ENCODE measurements around the gene SLC17A2.

SLC17A2 gene, protein sequence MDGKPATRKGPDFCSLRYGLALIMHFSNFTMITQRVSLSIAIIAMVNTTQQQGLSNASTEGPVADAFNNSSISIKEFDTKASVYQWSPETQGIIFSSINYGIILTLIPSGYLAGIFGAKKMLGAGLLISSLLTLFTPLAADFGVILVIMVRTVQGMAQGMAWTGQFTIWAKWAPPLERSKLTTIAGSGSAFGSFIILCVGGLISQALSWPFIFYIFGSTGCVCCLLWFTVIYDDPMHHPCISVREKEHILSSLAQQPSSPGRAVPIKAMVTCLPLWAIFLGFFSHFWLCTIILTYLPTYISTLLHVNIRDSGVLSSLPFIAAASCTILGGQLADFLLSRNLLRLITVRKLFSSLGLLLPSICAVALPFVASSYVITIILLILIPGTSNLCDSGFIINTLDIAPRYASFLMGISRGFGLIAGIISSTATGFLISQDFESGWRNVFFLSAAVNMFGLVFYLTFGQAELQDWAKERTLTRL

DNA sequence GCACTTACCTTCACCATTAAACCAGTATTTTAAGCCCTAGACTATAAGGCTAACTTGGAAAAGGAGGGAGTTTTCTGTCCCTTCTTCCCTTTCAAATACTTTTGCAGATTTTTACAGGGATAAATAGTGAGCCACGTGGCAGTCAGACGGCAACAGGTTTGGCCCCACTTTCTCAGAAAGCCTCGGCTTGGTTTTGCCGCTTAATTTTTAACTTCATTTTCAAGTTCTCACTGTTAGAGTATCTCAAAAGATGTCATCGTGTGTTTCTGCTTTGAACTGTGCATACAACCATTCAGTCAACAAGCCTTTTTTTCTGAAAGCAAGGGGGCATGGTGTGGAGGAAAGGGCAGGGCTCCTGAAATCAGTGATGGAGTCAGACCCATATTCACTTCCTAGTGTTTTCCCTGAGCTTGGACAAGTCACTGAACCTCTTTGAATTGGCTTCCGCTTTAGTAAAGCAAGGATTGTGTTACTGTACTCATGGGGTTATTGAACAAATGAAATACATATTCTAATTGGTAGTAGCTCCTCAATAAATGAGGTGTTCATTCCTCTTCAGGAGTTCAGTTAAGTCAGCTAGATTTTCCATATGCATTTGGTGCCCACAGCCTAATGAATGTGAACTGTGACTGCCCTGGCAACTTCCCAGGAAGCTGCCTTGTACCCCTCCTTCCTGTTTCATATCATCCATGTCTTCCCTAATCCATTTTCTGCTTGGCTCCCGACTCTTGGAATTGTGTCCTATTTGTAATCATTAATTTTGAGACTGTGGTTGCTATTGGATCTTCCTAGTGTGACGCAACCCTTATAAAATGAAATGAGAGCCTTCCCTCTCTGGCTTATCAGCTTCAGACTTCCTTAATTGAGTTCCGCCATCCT is at the start of gene SLC17A2:
Gene SLC17A2, minus strand, starts transcription at position 160 of the 879 bp plus-strand sequence. CDS start 4,895 bp downstream, outside the sequence.
- no peaks in the 10 kb centered on the region for H3K36me3 ChIP-seq (ENCODE audit: control insufficient read depth in 5 of 5, insufficient read depth in 5 of 5, low read length in 5 of 5)
- H3K27me3 ChIP-seq (ENCODE audit: control insufficient read depth in 5 of 5, insufficient read depth in 4 of 5, low read length in 5 of 5), result no peaks in the 10 kb centered on the region
- no peak within 1 kb of the TSS for H3K9ac ChIP-seq (ENCODE audit: low read length in 5 of 5)
- H3K4me3 ChIP-seq (ENCODE audit: low read depth in 1 of 5, low read length in 5 of 5), result no peak within 1 kb of the TSS
- H3K9me3 ChIP-seq (ENCODE audit: control insufficient read depth in 5 of 5, low read length in 5 of 5), result no peaks in the 10 kb centered on the region
- H3K27ac ChIP-seq (ENCODE audit: low read depth, low read length), result no peak within 1 kb of the TSS
- H3K4me1 ChIP-seq (ENCODE audit: control insufficient read depth in 5 of 5, insufficient read depth in 5 of 5, low read length in 5 of 5), result no peaks in the 10 kb centered on the region

DNA sequence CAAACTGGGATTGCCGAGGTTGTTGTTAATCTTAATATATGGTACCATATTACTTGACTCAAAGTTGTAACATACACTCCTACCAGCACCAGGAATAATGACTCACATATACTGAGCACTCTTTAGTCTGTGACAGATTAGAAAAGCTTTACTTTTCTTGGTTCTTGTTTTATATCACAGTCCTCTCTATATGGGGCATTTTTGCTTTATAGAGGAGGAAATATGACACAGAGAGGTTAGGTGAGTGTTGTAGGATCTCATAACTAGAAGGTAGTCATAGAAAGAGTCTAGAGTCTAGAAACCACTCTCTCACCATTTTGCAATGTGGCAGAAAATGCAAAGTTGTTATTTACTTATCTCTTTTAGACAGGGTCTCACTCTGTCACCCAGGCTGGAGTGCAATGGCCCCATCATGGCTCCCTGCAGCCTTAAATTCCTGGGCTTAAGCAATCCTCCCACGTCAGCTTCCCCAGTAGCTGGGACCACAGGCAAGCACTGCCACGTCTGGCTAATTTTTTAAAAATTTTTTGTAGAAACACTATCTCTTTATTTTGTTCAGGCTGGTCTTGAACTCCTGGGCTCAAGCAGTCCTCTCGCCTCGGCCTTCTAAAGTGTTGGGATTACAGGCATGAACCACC is 45.6 kb upstream of the SLC17A2 start:
- H3K9ac ChIP-seq (ENCODE audit: low read length in 5 of 5), result no peak overlapping the region
- H3K27ac ChIP-seq (ENCODE audit: low read depth, low read length), result no peak overlapping the region
- H3K36me3 ChIP-seq (ENCODE audit: control insufficient read depth in 5 of 5, insufficient read depth in 5 of 5, low read length in 5 of 5), result peaks cover 48 to 93% (median 75%) of the 10 kb centered on the region in 5 donors
- no peaks in the 10 kb centered on the region for H3K27me3 ChIP-seq (ENCODE audit: control insufficient read depth in 5 of 5, insufficient read depth in 4 of 5, low read length in 5 of 5)
- H3K4me1 ChIP-seq (ENCODE audit: control insufficient read depth in 5 of 5, insufficient read depth in 5 of 5, low read length in 5 of 5), result peaks cover 0 to 10% (median 9%) of the 10 kb centered on the region in 5 donors
- no peak overlapping the region for H3K4me3 ChIP-seq (ENCODE audit: low read depth in 1 of 5, low read length in 5 of 5)
- no peaks in the 10 kb centered on the region for H3K9me3 ChIP-seq (ENCODE audit: control insufficient read depth in 5 of 5, low read length in 5 of 5)

DNA sequence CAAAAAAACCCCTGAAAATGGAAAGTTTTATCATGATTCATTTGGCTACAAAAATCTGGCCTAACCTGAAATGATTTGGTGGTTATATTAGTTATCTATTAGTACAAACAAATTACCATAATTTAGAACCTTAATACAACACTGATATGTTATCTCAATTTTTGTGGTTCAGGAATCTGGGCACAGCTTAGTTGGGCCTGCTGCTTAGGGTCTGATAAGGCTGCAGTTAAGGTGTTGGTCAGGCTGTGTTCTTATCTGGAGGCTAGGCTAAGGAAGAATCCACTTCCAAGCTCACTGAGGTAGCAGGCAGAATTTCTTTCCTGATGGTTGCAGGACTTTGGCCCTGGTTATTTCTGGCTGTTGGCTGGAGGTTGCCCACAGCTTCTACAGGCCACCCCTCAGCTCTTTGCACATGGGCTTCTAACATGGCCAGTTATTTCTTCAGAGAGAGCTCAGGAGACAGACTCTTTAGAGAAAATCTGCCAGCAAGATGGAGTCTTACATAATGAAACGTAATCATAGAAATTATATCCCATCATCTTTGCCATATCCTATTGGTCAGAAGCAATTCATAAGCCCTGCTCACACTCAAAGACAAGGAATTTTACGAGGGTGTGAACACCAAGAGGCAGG is 43.5 kb upstream of the SLC17A2 start:
- H3K4me3 ChIP-seq (ENCODE audit: low read depth in 1 of 5, low read length in 5 of 5), result no peak overlapping the region
- H3K27ac ChIP-seq (ENCODE audit: low read depth, low read length), result no peak overlapping the region
- H3K9ac ChIP-seq (ENCODE audit: low read length in 5 of 5), result no peak overlapping the region
- peaks cover 0 to 17% (median 14%) of the 10 kb centered on the region in 5 donors for H3K4me1 ChIP-seq (ENCODE audit: control insufficient read depth in 5 of 5, insufficient read depth in 5 of 5, low read length in 5 of 5)
- H3K27me3 ChIP-seq (ENCODE audit: control insufficient read depth in 5 of 5, insufficient read depth in 4 of 5, low read length in 5 of 5), result no peaks in the 10 kb centered on the region
- H3K9me3 ChIP-seq (ENCODE audit: control insufficient read depth in 5 of 5, low read length in 5 of 5), result no peaks in the 10 kb centered on the region
- peaks cover 58 to 97% (median 82%) of the 10 kb centered on the region in 5 donors for H3K36me3 ChIP-seq (ENCODE audit: control insufficient read depth in 5 of 5, insufficient read depth in 5 of 5, low read length in 5 of 5)

DNA sequence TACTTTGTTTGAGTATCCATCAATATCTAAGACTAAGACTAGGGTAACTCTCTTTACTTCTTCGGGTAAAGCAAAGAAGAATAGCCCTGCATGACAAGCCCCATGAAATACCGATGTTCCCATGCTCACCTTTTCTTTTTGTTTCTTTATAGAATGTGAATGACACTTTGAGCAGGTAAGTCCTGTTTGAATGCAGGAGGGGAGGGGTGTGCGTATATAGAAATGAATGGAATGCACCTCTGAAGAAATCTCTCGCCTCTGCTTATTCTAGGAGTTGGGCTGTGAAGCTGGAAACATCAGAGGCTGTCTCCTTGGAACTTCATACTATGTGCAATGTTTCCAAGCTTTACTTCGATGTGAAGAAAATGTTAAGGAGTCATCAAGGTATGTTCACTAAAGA is 42.4 kb upstream of the SLC17A2 start:
- Histone ChIP-seq H3K36me3 (ENCODE audit: control insufficient read depth in 5 of 5, insufficient read depth in 5 of 5, low read length in 5 of 5) (peaks cover 57 to 95% (median 79%) of the 10 kb centered on the region in 5 donors), H3K27me3 (ENCODE audit: control insufficient read depth in 5 of 5, insufficient read depth in 4 of 5, low read length in 5 of 5) (no peaks in the 10 kb centered on the region), H3K27ac (ENCODE audit: low read depth, low read length) (no peak overlapping the region), H3K9ac (ENCODE audit: low read length in 5 of 5) (no peak overlapping the region), H3K9me3 (ENCODE audit: control insufficient read depth in 5 of 5, low read length in 5 of 5) (no peaks in the 10 kb centered on the region), H3K4me3 (ENCODE audit: low read depth in 1 of 5, low read length in 5 of 5) (no peak overlapping the region), H3K4me1 (ENCODE audit: control insufficient read depth in 5 of 5, insufficient read depth in 5 of 5, low read length in 5 of 5) (peaks cover 0 to 28% (median 26%) of the 10 kb centered on the region in 5 donors)

GRCh38 chr6:25972128-25972527 is 41.6 kb upstream of the SLC17A2 start:
- Histone ChIP-seq H3K27me3 (ENCODE audit: control insufficient read depth in 5 of 5, insufficient read depth in 4 of 5, low read length in 5 of 5) (no peaks in the 10 kb centered on the region), H3K4me1 (ENCODE audit: control insufficient read depth in 5 of 5, insufficient read depth in 5 of 5, low read length in 5 of 5) (peaks cover 2 to 34% (median 33%) of the 10 kb centered on the region in 5 donors), H3K9ac (ENCODE audit: low read length in 5 of 5) (no peak overlapping the region), H3K9me3 (ENCODE audit: control insufficient read depth in 5 of 5, low read length in 5 of 5) (no peaks in the 10 kb centered on the region), H3K27ac (ENCODE audit: low read depth, low read length) (no peak overlapping the region), H3K36me3 (ENCODE audit: control insufficient read depth in 5 of 5, insufficient read depth in 5 of 5, low read length in 5 of 5) (peaks cover 57 to 94% (median 73%) of the 10 kb centered on the region in 5 donors), H3K4me3 (ENCODE audit: low read depth in 1 of 5, low read length in 5 of 5) (no peak overlapping the region)

GRCh38 chr6:25971187-25971821 is 40.8 kb upstream of the SLC17A2 start:
- H3K36me3 ChIP-seq (ENCODE audit: control insufficient read depth in 5 of 5, insufficient read depth in 5 of 5, low read length in 5 of 5), result peaks cover 52 to 94% (median 73%) of the 10 kb centered on the region in 5 donors
- no peaks in the 10 kb centered on the region for H3K27me3 ChIP-seq (ENCODE audit: control insufficient read depth in 5 of 5, insufficient read depth in 4 of 5, low read length in 5 of 5)
- peaks cover 2 to 41% (median 35%) of the 10 kb centered on the region in 5 donors for H3K4me1 ChIP-seq (ENCODE audit: control insufficient read depth in 5 of 5, insufficient read depth in 5 of 5, low read length in 5 of 5)
- H3K4me3 ChIP-seq (ENCODE audit: low read depth in 1 of 5, low read length in 5 of 5), result no peak overlapping the region
- no peaks in the 10 kb centered on the region for H3K9me3 ChIP-seq (ENCODE audit: control insufficient read depth in 5 of 5, low read length in 5 of 5)
- peak overlapping the region in 1 of 5 donors; percentile 4 for H3K9ac ChIP-seq (ENCODE audit: low read length in 5 of 5)
- H3K27ac ChIP-seq (ENCODE audit: low read depth, low read length), result peak overlapping the region; percentile 34

- Histone ChIP-seq H3K36me3 (ENCODE audit: control insufficient read depth in 5 of 5, insufficient read depth in 5 of 5, low read length in 5 of 5) (peaks cover 37 to 74% (median 61%) of the 10 kb centered on the region in 5 donors), H3K27ac (ENCODE audit: low read depth, low read length) (peak overlapping the region; percentile 58), H3K9ac (ENCODE audit: low read length in 5 of 5) (no peak overlapping the region), H3K4me1 (ENCODE audit: control insufficient read depth in 5 of 5, insufficient read depth in 5 of 5, low read length in 5 of 5) (peaks cover 2 to 64% (median 52%) of the 10 kb centered on the region in 5 donors), H3K4me3 (ENCODE audit: low read depth in 1 of 5, low read length in 5 of 5) (no peak overlapping the region), H3K27me3 (ENCODE audit: control insufficient read depth in 5 of 5, insufficient read depth in 4 of 5, low read length in 5 of 5) (no peaks in the 10 kb centered on the region), H3K9me3 (ENCODE audit: control insufficient read depth in 5 of 5, low read length in 5 of 5) (no peaks in the 10 kb centered on the region)
Measured at GRCh38 chr6:25968769-25969168, 38.3 kb upstream of the SLC17A2 start.

- no peak overlapping the region for H3K9ac ChIP-seq (ENCODE audit: low read length in 5 of 5)
- peaks cover 18 to 54% (median 40%) of the 10 kb centered on the region in 5 donors for H3K36me3 ChIP-seq (ENCODE audit: control insufficient read depth in 5 of 5, insufficient read depth in 5 of 5, low read length in 5 of 5)
- H3K27ac ChIP-seq (ENCODE audit: low read depth, low read length), result no peak overlapping the region
- H3K9me3 ChIP-seq (ENCODE audit: control insufficient read depth in 5 of 5, low read length in 5 of 5), result no peaks in the 10 kb centered on the region
- H3K4me3 ChIP-seq (ENCODE audit: low read depth in 1 of 5, low read length in 5 of 5), result peak overlapping the region in 1 of 5 donors; percentile 10
- H3K4me1 ChIP-seq (ENCODE audit: control insufficient read depth in 5 of 5, insufficient read depth in 5 of 5, low read length in 5 of 5), result peaks cover 2 to 78% (median 64%) of the 10 kb centered on the region in 5 donors
- no peaks in the 10 kb centered on the region for H3K27me3 ChIP-seq (ENCODE audit: control insufficient read depth in 5 of 5, insufficient read depth in 4 of 5, low read length in 5 of 5)
Measured at GRCh38 chr6:25966711-25967110, 36.2 kb upstream of the SLC17A2 start.

DNA sequence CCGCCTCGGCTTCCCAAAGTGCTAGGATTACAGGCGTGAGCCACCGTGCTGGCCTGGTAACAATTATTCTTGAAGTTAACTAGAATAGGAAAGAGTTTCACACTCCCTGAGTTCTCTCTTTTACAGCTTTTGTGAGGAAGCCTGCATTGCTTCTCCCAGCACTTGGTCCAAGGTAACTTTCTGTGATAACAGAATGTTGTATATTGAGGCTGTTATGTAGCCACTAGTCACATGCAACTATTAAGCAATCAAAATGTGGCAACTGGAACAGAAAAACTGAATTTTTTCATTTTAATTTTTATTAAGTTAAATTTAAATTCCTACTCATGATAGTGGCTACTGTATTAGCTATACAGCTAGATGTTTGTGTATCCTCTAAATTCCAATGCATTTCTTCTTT is 34.6 kb upstream of the SLC17A2 start:
- Histone ChIP-seq H3K9me3 (ENCODE audit: control insufficient read depth in 5 of 5, low read length in 5 of 5) (no peaks in the 10 kb centered on the region), H3K4me3 (ENCODE audit: low read depth in 1 of 5, low read length in 5 of 5) (no peak overlapping the region), H3K4me1 (ENCODE audit: control insufficient read depth in 5 of 5, insufficient read depth in 5 of 5, low read length in 5 of 5) (peaks cover 2 to 70% (median 54%) of the 10 kb centered on the region in 5 donors), H3K9ac (ENCODE audit: low read length in 5 of 5) (no peak overlapping the region), H3K27ac (ENCODE audit: low read depth, low read length) (no peak overlapping the region), H3K36me3 (ENCODE audit: control insufficient read depth in 5 of 5, insufficient read depth in 5 of 5, low read length in 5 of 5) (peaks cover 12 to 39% (median 28%) of the 10 kb centered on the region in 5 donors), H3K27me3 (ENCODE audit: control insufficient read depth in 5 of 5, insufficient read depth in 4 of 5, low read length in 5 of 5) (no peaks in the 10 kb centered on the region)

Data from subcutaneous abdominal adipose tissue (tissue), 5 donors.